Breast epithelium (tissue), 4 donors: Measurements from ENCODE around the gene GREB1. TPM values are rescaled to one million over a fixed set of nuclear protein-coding genes. Genes with fewer than 3 reads are reported as not detected.

ENCODE experiments used
- DNase-seq, 2 donors: peaks; one replicate each; pipeline ENCODE4 v3.0.0-alpha.2; 2019; ENCODE audit warnings: low spot score in 2 of 2
- H3K27ac ChIP-seq, 2 donors: fragments of 200-600 bp; sonication (generic) in 1 of 2; one replicate each; pipeline ENCODE4 v1.5.1; 2016 to 2019; ENCODE audit warnings: mild to moderate bottlenecking in 1 of 2
- H3K27me3 ChIP-seq, 2 donors: fragments of 200-600 bp; sonication (generic) in 1 of 2; one replicate each; pipeline versions ENCODE4 v1.5.1 to v1.6.0; 2017 to 2019; ENCODE audit warnings: control low read depth in 1 of 2, mild to moderate bottlenecking in 1 of 2
- H3K36me3 ChIP-seq: fragments of 200-600 bp; one replicate; pipeline ENCODE4 v1.5.1; 2019
- H3K4me1 ChIP-seq, 2 donors: fragments of 200-600 bp; sonication (generic); one replicate each; pipeline ENCODE4 v1.5.1; 2016 to 2019; ENCODE audit warnings: control low read depth in 1 of 2
- H3K4me3 ChIP-seq, 3 donors: fragments of 200-600 bp; sonication (generic); 1 replicate in 2 of 3; 2 replicates in 1 of 3; pipeline ENCODE4 v1.5.1; 2016 to 2019; ENCODE audit warnings: mild to moderate bottlenecking in 3 of 3, moderate library complexity in 2 of 3
- H3K9me3 ChIP-seq, 2 donors: fragments of 200-600 bp; sonication (generic) in 1 of 2; one replicate each; pipeline ENCODE4 v1.5.1; 2016 to 2019; ENCODE audit warnings: control low read depth in 1 of 2
- CTCF ChIP-seq, 3 donors: fragments of 450-650 bp; IDR thresholded peaks; one replicate each; pipeline ENCODE4 v1.5.1; 2016 to 2017; ENCODE audit warnings: antibody characterized with exemption in 3 of 3, mild to moderate bottlenecking in 3 of 3, moderate library complexity in 3 of 3
- POLR2A ChIP-seq: fragments of 450-650 bp; IDR thresholded peaks from one replicate; pipeline ENCODE4 v1.6.1; 2016; ENCODE audit warnings: antibody characterized with exemption, mild to moderate bottlenecking, moderate library complexity
- POLR2AphosphoS5 ChIP-seq, 3 donors: sonication (generic); formaldehyde crosslinking; IDR thresholded peaks; one replicate each; pipeline ENCODE4 v1.6.1; 2017; ENCODE audit warnings: antibody characterized with exemption in 3 of 3
- intact Hi-C: fragments of 100-400 bp; cut with DNase I; formaldehyde crosslinking; loops from one replicate; pipeline ENCODE4 v1.15.1; 2023; ENCODE audit warnings: low total_unique reads
- total RNA-seq, 3 donors: library from RNA; depleted of rRNA; stranded (reverse); fragments of >200 nt; gene quantifications; one replicate each; pipeline ENCODE4 v1.1.0, GENCODE V29; 2016

Gene GREB1
- total RNA-seq, 3 donors from 2014 or later, result 5.4 to 83.6 (median 42.9) TPM

GRCh38 chr2:11550901-11551568 lies 17.2 kb downstream of the GREB1 start:
- Histone ChIP-seq H3K9me3 (no peaks in the 10 kb centered on the region), H3K4me3 (no peak overlapping the region), H3K27ac (no peak overlapping the region), H3K27me3 (no peaks in the 10 kb centered on the region), H3K4me1 (no peaks in the 10 kb centered on the region), H3K36me3 (no peaks in the 10 kb centered on the region)
- intact Hi-C loops, result no loop called here
- no peak for DNase-seq
- TF ChIP-seq CTCF (IDR thresholded peaks at IDR 0.05), result no peak
- no peak for TF ChIP-seq POLR2AphosphoS5 (IDR thresholded peaks at IDR 0.05)
- TF ChIP-seq POLR2A, result no peak

GRCh38 chr2:11551569-11552259 lies 17.9 kb downstream of the GREB1 start:
- no peaks in the 10 kb centered on the region for H3K27me3 ChIP-seq
- intact Hi-C loops, result no loop called here
- H3K27ac ChIP-seq, result no peak overlapping the region
- H3K4me1 ChIP-seq, result no peaks in the 10 kb centered on the region
- DNase-seq, result no peak
- TF ChIP-seq CTCF (IDR thresholded peaks at IDR 0.05) (no peak), POLR2A (no peak), POLR2AphosphoS5 (IDR thresholded peaks at IDR 0.05) (no peak)
- no peak overlapping the region for H3K4me3 ChIP-seq
- no peaks in the 10 kb centered on the region for H3K36me3 ChIP-seq
- no peaks in the 10 kb centered on the region for H3K9me3 ChIP-seq

GRCh38 chr2:11552260-11552638 lies 18.4 kb downstream of the GREB1 start:
- DNase-seq, result no peak
- intact Hi-C loops, result no loop called here
- TF ChIP-seq CTCF (IDR thresholded peaks at IDR 0.05), result no peak
- no peak for TF ChIP-seq POLR2AphosphoS5 (IDR thresholded peaks at IDR 0.05)
- TF ChIP-seq POLR2A, result no peak

GRCh38 chr2:11553661-11554398 lies 20.0 kb downstream of the GREB1 start:
- no peaks in the 10 kb centered on the region for H3K9me3 ChIP-seq
- H3K27me3 ChIP-seq, result no peaks in the 10 kb centered on the region
- H3K36me3 ChIP-seq, result no peaks in the 10 kb centered on the region
- H3K4me3 ChIP-seq, result peak overlapping the region in 1 of 3 donors; percentile 33
- no peak for TF ChIP-seq POLR2AphosphoS5 (IDR thresholded peaks at IDR 0.05)
- no peak for TF ChIP-seq POLR2A
- TF ChIP-seq CTCF (IDR thresholded peaks at IDR 0.05), result no peak
- H3K4me1 ChIP-seq, result no peaks in the 10 kb centered on the region
- intact Hi-C loops, result no loop called here
- DNase-seq, result no peak
- no peak overlapping the region for H3K27ac ChIP-seq

More at GRCh38 chr2:11552260-11552638, 18.4 kb downstream of the GREB1 start:
- no peak overlapping the region for H3K4me3 ChIP-seq
- no peaks in the 10 kb centered on the region for H3K27me3 ChIP-seq
- no peak overlapping the region for H3K27ac ChIP-seq
- H3K36me3 ChIP-seq, result no peaks in the 10 kb centered on the region
- H3K4me1 ChIP-seq, result no peaks in the 10 kb centered on the region
- H3K9me3 ChIP-seq, result no peaks in the 10 kb centered on the region

- TF ChIP-seq POLR2A, result no peak
- TF ChIP-seq CTCF (IDR thresholded peaks at IDR 0.05), result no peak
- no peak for TF ChIP-seq POLR2AphosphoS5 (IDR thresholded peaks at IDR 0.05)
- no peaks in the 10 kb centered on the region for H3K9me3 ChIP-seq
- no peaks in the 10 kb centered on the region for H3K36me3 ChIP-seq
- H3K27ac ChIP-seq, result no peak overlapping the region
- H3K27me3 ChIP-seq, result no peaks in the 10 kb centered on the region
- intact Hi-C loops, result no loop called here
- H3K4me3 ChIP-seq, result peak overlapping the region in 1 of 3 donors; percentile 33
- no peak for DNase-seq
- H3K4me1 ChIP-seq, result no peaks in the 10 kb centered on the region
These were observed 20.5 kb downstream of the GREB1 start for GRCh38 chr2:11554399-11554716.
